Omental fat pad (tissue), 4 donors: ENCODE measurements around the gene LGALS12. TPM values are rescaled to one million over a fixed set of nuclear protein-coding genes. Genes with fewer than 3 reads are reported as not detected.

Source experiments
- ATAC-seq: fragments of 150-250 bp; one replicate; pipeline ENCODE4 v1.9.1; 2016; ENCODE audit warnings: mild to moderate bottlenecking, moderate library complexity; ENCODE audit not compliant: low FRiP score
- DNase-seq: peaks from one replicate; pipeline ENCODE4 v3.0.0-alpha.2; 2019; ENCODE audit warnings: low spot score
- CTCF ChIP-seq, 3 donors: fragments of 450-650 bp; IDR thresholded peaks; one replicate each; pipeline ENCODE4 v1.5.1; 2016 to 2017; ENCODE audit warnings: antibody characterized with exemption in 3 of 3, mild to moderate bottlenecking in 3 of 3, moderate library complexity in 2 of 3
- total RNA-seq, 4 donors: library from RNA; depleted of rRNA; stranded (reverse); fragments of >200 nt; gene quantifications; one replicate each; pipeline ENCODE4 v1.1.0, GENCODE V29; 2016

The LGALS12 gene
- total RNA-seq, 4 donors from 2014 or later = 59.3 to 98.5 (median 78.3) TPM

GRCh38 chr11:63532117-63532516 lies 26.2 kb downstream of the LGALS12 start:
- no peak for DNase-seq
- no peak for TF ChIP-seq CTCF (IDR thresholded peaks at IDR 0.05)
- no peak for ATAC-seq

- ATAC-seq = no peak
- TF ChIP-seq CTCF (IDR thresholded peaks at IDR 0.05) = no peak
- no peak for DNase-seq
Observed at GRCh38 chr11:63532799-63533475, 27.1 kb downstream of the LGALS12 start.

GRCh38 chr11:63534076-63534475 lies 28.2 kb downstream of the LGALS12 start:
- DNase-seq (no peak), ATAC-seq (no peak)
- no peak for TF ChIP-seq CTCF (IDR thresholded peaks at IDR 0.05)

GRCh38 chr11:63534895-63535461 lies 29.1 kb downstream of the LGALS12 start:
- no peak for ATAC-seq
- DNase-seq = no peak
- TF ChIP-seq CTCF (IDR thresholded peaks at IDR 0.05) = no peak

- no peak for TF ChIP-seq CTCF (IDR thresholded peaks at IDR 0.05)
- DNase-seq = no peak
- no peak for ATAC-seq
Observed at GRCh38 chr11:63535734-63536133, 29.9 kb downstream of the LGALS12 start.

- ATAC-seq = peak; percentile 41
- no peak for TF ChIP-seq CTCF (IDR thresholded peaks at IDR 0.05)
- no peak for DNase-seq
Observed at GRCh38 chr11:63536669-63537292, 30.9 kb downstream of the LGALS12 start, which contains the start of gene PLAAT4. Gene PLAAT4 (plus strand): TSS chr11:63536808. CDS start chr11:63536869, 61 bp downstream.
